NT2/D1 (cell line): ENCODE data around the gene PTPRT.

Experiments
- SUZ12 ChIP-seq: IDR thresholded peaks from 2 replicates; pipeline ENCODE4 v1.6.1; 2011; ENCODE audit not compliant: insufficient read length, insufficient read depth; ENCODE audit errors: extremely low read depth
- YY1 ChIP-seq: IDR thresholded peaks from 2 replicates; pipeline ENCODE4 v1.6.1; 2011; ENCODE audit not compliant: insufficient read length, insufficient read depth

GRCh38 chr20:42134265-42135098, 1055.2 kb downstream of the PTPRT start:
- no peak for TF ChIP-seq YY1
- TF ChIP-seq SUZ12 = no peak
